Renal cortical epithelial cell (primary cell): ENCODE data around the gene NINL. TPM values are rescaled to one million over a fixed set of nuclear protein-coding genes. Genes with fewer than 3 reads are reported as not detected.

ENCODE experiments used
- DNase-seq: peaks from one replicate; pipeline ENCODE4 v3.0.0-alpha.2; 2011; ENCODE audit warnings: low read depth
- total RNA-seq: library from RNA; depleted of rRNA; stranded (reverse); fragments of >200 nt; gene quantifications from 2 replicates; pipeline ENCODE4 v1.2.3, GENCODE V29; 2014

NINL gene
- total RNA-seq, 1 donor from 2014 or later = 26.5 TPM

- no peak for DNase-seq
Measured at GRCh38 chr20:25500880-25501351, 84.4 kb downstream of the NINL start.

- no peak for DNase-seq
Measured at GRCh38 chr20:25499855-25500434, 85.4 kb downstream of the NINL start.

- no peak for DNase-seq
Measured at GRCh38 chr20:25499031-25499430, 86.3 kb downstream of the NINL start.

- DNase-seq = no peak
Measured at GRCh38 chr20:25498280-25498606, 87.1 kb downstream of the NINL start.

- no peak for DNase-seq
Measured at GRCh38 chr20:25497586-25498279, 87.6 kb downstream of the NINL start.

DNA sequence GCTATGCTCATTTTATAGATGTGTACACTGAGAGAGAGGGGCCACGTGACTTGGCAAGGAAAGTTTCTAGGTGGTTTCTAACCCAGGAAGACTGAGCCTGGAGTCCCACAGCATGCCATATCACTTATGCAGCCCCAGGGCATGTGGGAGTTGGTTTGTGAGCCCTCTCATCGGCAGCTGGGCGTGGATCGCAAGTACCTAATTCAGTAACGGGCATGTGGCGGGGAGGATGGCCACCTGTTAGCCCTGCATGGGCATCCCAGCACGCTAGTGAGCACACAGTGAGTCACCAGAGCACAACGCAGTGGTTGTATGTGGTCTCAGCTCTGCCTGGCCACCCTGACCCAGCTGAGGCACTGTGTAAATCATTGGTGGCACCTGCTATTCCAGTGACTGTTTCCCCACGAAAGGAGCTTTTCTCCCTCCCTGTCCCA, 88.3 kb downstream of the NINL start:
- DNase-seq = peak; percentile 76

- DNase-seq = no peak
Measured at GRCh38 chr20:25496165-25496967, 89.0 kb downstream of the NINL start.

DNA sequence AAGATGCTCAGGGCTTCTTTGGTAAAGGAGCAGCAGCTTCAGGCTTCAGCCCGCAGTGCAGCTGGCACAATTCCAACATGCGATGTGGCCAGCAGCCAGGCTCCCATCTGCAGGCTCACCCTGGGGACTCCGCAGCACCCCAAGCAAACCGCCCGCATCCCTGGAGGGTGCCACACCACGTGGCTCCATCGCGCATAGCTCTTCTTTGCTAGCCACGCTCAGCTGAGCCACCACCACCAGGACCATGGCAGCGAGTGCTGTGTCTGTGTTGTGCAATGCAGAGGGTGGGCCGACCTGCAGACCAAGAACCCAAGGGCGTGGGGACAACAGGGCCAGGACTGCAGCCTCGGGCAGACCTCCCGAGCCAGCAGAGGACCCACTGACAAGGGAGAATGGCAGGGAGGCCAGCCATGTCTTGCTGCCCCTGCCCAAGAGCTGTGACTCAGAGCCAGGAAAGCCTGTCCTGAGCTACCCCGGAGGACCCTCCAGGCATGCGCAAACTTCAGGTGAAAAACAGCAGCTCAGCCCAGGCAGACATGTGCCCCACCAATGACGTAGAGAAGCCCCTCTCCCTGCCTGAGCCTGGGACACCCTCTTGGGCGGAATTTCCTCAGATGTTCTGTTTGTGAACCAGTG, 90.0 kb downstream of the NINL start:
- DNase-seq = no peak

- DNase-seq = no peak
Measured at GRCh38 chr20:25494506-25495188, 90.7 kb downstream of the NINL start.

GRCh38 chr20:25493748-25494505, 91.4 kb downstream of the NINL start:
- DNase-seq = no peak

GRCh38 chr20:25493137-25493536, 92.2 kb downstream of the NINL start:
- no peak for DNase-seq

DNA sequence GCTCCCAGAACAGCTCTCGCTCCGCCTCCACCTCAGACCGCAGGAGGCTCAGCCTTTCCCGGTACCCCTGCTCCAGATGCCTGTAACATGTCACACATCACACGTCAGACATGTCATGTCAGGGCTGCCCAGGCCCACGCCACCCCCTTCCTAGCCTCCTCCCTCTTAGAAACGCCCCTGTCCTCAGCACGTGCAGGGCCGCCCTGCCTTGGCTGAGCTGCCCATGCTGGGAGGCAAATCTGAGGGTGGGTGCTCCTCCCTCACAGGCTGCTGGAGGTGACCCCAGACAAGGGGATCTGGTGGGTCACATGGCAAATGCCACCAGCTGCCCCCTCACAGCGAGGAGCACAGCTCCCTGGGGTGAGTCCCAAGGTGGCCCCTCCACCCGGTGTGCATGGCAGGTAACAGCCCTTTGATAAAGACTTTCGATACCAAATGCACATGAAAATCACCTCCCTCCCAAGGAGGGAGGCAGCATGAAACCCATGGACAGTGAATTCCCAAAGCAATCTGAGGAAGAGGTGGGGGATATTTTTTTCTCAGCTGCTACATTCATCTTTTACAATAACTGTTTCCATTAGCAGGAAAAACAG, 93.8 kb downstream of the NINL start:
- DNase-seq = no peak

GRCh38 chr20:25490656-25491445, 94.5 kb downstream of the NINL start:
- DNase-seq = no peak

GRCh38 chr20:25489221-25489871, 96.0 kb downstream of the NINL start:
- no peak for DNase-seq

DNA sequence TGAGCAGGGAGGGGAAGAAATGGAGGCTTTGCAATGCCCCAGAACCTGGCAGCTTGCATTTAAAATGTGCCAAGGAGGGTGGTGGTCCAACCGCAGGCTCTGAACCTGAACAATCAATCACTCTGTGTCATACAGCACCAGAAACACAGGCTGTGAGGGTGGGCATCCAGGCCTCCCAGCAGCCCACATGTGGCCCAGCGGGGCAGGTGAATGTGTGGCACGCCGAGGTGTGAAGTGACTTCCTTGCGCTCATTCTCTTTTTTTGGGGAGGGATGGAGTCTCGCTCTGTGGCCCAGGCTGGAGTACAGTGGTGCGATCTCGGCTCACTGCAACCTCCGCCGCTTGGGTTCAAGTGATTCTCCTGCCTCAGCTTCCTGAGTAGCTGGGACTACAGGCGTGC, 97.4 kb downstream of the NINL start:
- DNase-seq = no peak

- DNase-seq = no peak
Measured at GRCh38 chr20:25487306-25487705, 98.0 kb downstream of the NINL start.

- DNase-seq = no peak
Measured at GRCh38 chr20:25486377-25486776, 99.0 kb downstream of the NINL start.

GRCh38 chr20:25485872-25486271, 99.5 kb downstream of the NINL start:
- DNase-seq = no peak

DNA sequence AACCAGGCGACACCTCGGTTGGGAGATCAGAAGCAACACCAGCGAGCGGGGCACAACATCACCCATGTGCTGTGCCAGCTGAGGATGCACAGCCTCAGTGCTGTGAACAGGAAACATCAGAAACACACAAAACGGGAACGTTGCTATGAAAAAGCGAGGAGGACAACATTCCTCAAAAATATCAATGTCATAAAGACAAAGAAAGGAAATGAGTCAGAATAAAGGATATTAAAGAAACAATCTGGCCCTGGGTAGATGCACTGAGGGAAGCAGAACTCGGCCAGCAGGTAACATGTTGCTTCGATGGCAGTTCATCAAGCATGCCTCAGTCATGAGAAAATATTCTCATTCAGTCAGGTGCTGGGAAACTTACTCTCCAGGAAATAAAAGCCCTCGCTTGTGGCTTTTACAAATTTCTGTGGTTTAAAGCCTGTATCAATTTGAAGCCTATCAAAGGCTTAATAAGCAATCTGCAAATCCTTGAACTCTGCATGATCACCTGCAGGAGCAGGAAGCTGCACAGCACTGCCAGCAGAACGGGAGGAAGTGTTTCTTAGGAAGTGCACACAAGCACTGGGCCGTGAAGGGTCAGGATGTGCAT, 100.3 kb downstream of the NINL start:
- peak; percentile 14 for DNase-seq
